Stimulated activated naive CD8-positive, alpha-beta T cell treated with anti-CD3 and anti-CD28 coated beads, Interleukin-15, Interleukin-2, amounts not matched to agents 100 ng/mL and 50 ng/mL, for 24 hours (primary cell): ENCODE results near the gene ALDH3B2.
"Not testable (repeated sequence)": the region's sequence is repeated elsewhere in the genome, so short reads cannot be mapped to it uniquely, and the experiment has no call there.

Experiments
- H3K27ac Mint-ChIP-seq: one replicate; pipeline ENCODE4 v1.8.0; 2021; ENCODE audit warnings: mild to moderate bottlenecking, mixed read lengths
- H3K27me3 Mint-ChIP-seq: one replicate; pipeline ENCODE4 v1.8.0; 2021; ENCODE audit warnings: mixed read lengths
- H3K36me3 Mint-ChIP-seq: one replicate; pipeline ENCODE4 v1.8.0; 2021; ENCODE audit warnings: low read depth, mixed read lengths
- H3K4me1 Mint-ChIP-seq: one replicate; pipeline ENCODE4 v1.8.0; 2021; ENCODE audit warnings: low read depth, mixed read lengths
- H3K4me3 Mint-ChIP-seq: one replicate; pipeline ENCODE4 v1.8.0; 2021; ENCODE audit warnings: mild to moderate bottlenecking, mixed read lengths
- H3K9me3 Mint-ChIP-seq: one replicate; pipeline ENCODE4 v1.8.0; 2021; ENCODE audit warnings: mixed read lengths

ALDH3B2 gene

GRCh38 chr11:67645521-67646461, 28.6 kb downstream of the ALDH3B2 start:
- H3K4me3 Mint-ChIP-seq = peak overlapping the region; percentile 37
- no peaks in the 10 kb centered on the region for H3K27me3 Mint-ChIP-seq
- no peaks in the 10 kb centered on the region for H3K9me3 Mint-ChIP-seq
- peaks cover 50% of the 10 kb centered on the region for H3K4me1 Mint-ChIP-seq
- H3K36me3 Mint-ChIP-seq = no peaks in the 10 kb centered on the region
- H3K27ac Mint-ChIP-seq = peak overlapping the region; percentile 77

- Mint-ChIP-seq H3K9me3 (no peaks in the 10 kb centered on the region), H3K27ac (no peak overlapping the region), H3K4me1 (peaks cover 40% of the 10 kb centered on the region), H3K36me3 (no peaks in the 10 kb centered on the region), H3K27me3 (no peaks in the 10 kb centered on the region), H3K4me3 (no peak overlapping the region)
Observed at GRCh38 chr11:67644472-67645418, 29.7 kb downstream of the ALDH3B2 start.

- H3K36me3 Mint-ChIP-seq = no peaks in the 10 kb centered on the region
- peaks cover 33% of the 10 kb centered on the region for H3K4me1 Mint-ChIP-seq
- H3K27ac Mint-ChIP-seq = no peak overlapping the region
- H3K27me3 Mint-ChIP-seq = no peaks in the 10 kb centered on the region
- H3K4me3 Mint-ChIP-seq = no peak overlapping the region
- H3K9me3 Mint-ChIP-seq = no peaks in the 10 kb centered on the region
Observed at GRCh38 chr11:67644042-67644441, 30.4 kb downstream of the ALDH3B2 start.

- no peak overlapping the region for H3K27ac Mint-ChIP-seq
- peaks cover 18% of the 10 kb centered on the region for H3K4me1 Mint-ChIP-seq
- no peaks in the 10 kb centered on the region for H3K27me3 Mint-ChIP-seq
Observed at GRCh38 chr11:67642173-67643120, 32.0 kb downstream of the ALDH3B2 start.

GRCh38 chr11:67641338-67642172, 32.9 kb downstream of the ALDH3B2 start:
- no peaks in the 10 kb centered on the region for H3K9me3 Mint-ChIP-seq
- H3K27ac Mint-ChIP-seq = no peak overlapping the region
- H3K4me1 Mint-ChIP-seq = peaks cover 9% of the 10 kb centered on the region
- H3K4me3 Mint-ChIP-seq = no peak overlapping the region
- H3K36me3 Mint-ChIP-seq = no peaks in the 10 kb centered on the region
- no peaks in the 10 kb centered on the region for H3K27me3 Mint-ChIP-seq

More at GRCh38 chr11:67642173-67643120, 32.0 kb downstream of the ALDH3B2 start:
- Mint-ChIP-seq H3K36me3 (no peaks in the 10 kb centered on the region), H3K9me3 (no peaks in the 10 kb centered on the region), H3K4me3 (no peak overlapping the region)

- Mint-ChIP-seq H3K27me3 (no peaks in the 10 kb centered on the region), H3K4me1 (peaks cover 2% of the 10 kb centered on the region), H3K36me3 (no peaks in the 10 kb centered on the region), H3K27ac (no peak overlapping the region), H3K4me3 (no peak overlapping the region), H3K9me3 (no peaks in the 10 kb centered on the region)
Observed at GRCh38 chr11:67640758-67641337, 33.6 kb downstream of the ALDH3B2 start.

- Mint-ChIP-seq H3K36me3 (no peaks in the 10 kb centered on the region), H3K27ac (peak overlapping the region; percentile 5), H3K9me3 (no peaks in the 10 kb centered on the region), H3K4me1 (no peaks in the 10 kb centered on the region), H3K4me3 (no peak overlapping the region), H3K27me3 (no peaks in the 10 kb centered on the region)
Observed at GRCh38 chr11:67640021-67640757, 34.2 kb downstream of the ALDH3B2 start.

- peak within 1 kb of the TSS; percentile 5 for H3K27ac Mint-ChIP-seq
- H3K4me3 Mint-ChIP-seq = no peak within 1 kb of the TSS
- H3K27me3 Mint-ChIP-seq = no peaks in the 10 kb centered on the region
- H3K36me3 Mint-ChIP-seq = no peaks in the 10 kb centered on the region
- H3K9me3 Mint-ChIP-seq = no peaks in the 10 kb centered on the region
- H3K4me1 Mint-ChIP-seq = no peaks in the 10 kb centered on the region
Observed at GRCh38 chr11:67639438-67639859, 35.0 kb downstream of the ALDH3B2 start, which contains the start of gene TBX10. Gene TBX10 (minus strand): TSS chr11:67639763. CDS start chr11:67639472, 291 bp downstream.

- Mint-ChIP-seq H3K27me3 (no peaks in the 10 kb centered on the region), H3K4me3 (no peak overlapping the region), H3K36me3 (no peaks in the 10 kb centered on the region), H3K9me3 (no peaks in the 10 kb centered on the region), H3K4me1 (no peaks in the 10 kb centered on the region), H3K27ac (no peak overlapping the region)
Observed at GRCh38 chr11:67638535-67639437, 35.6 kb downstream of the ALDH3B2 start.

- H3K9me3 Mint-ChIP-seq, H3K27ac Mint-ChIP-seq, H3K4me1 Mint-ChIP-seq, H3K4me3 Mint-ChIP-seq, H3K36me3 Mint-ChIP-seq, H3K27me3 Mint-ChIP-seq: not testable (repeated sequence)
Observed at GRCh38 chr11:67637441-67637840, 37.0 kb downstream of the ALDH3B2 start.

- Mint-ChIP-seq H3K27ac (no peak overlapping the region), H3K36me3 (no peaks in the 10 kb centered on the region)
Observed at GRCh38 chr11:67636962-67637361, 37.5 kb downstream of the ALDH3B2 start.

GRCh38 chr11:67635231-67635521, 39.2 kb downstream of the ALDH3B2 start:
- no peaks in the 10 kb centered on the region for H3K27me3 Mint-ChIP-seq
- no peaks in the 10 kb centered on the region for H3K36me3 Mint-ChIP-seq
- H3K27ac Mint-ChIP-seq = no peak overlapping the region
- peaks cover 6% of the 10 kb centered on the region for H3K4me1 Mint-ChIP-seq
- no peak overlapping the region for H3K4me3 Mint-ChIP-seq
- no peaks in the 10 kb centered on the region for H3K9me3 Mint-ChIP-seq

More at GRCh38 chr11:67636962-67637361, 37.5 kb downstream of the ALDH3B2 start:
- no peaks in the 10 kb centered on the region for H3K9me3 Mint-ChIP-seq
- no peak overlapping the region for H3K4me3 Mint-ChIP-seq
- no peaks in the 10 kb centered on the region for H3K27me3 Mint-ChIP-seq
- H3K4me1 Mint-ChIP-seq = no peaks in the 10 kb centered on the region
